ENCODE measurements around the gene DUSP18. TPM values are rescaled to one million over a fixed set of nuclear protein-coding genes. Genes with fewer than 3 reads are reported as not detected.

DUSP18 gene
- total and polyA plus RNA-seq, 9 of the 15 experiments (the other 6 are each of a cell fraction or from before 2014, with no cell fraction given), result 1.00 to 3.7 (median 1.5) TPM

DNA sequence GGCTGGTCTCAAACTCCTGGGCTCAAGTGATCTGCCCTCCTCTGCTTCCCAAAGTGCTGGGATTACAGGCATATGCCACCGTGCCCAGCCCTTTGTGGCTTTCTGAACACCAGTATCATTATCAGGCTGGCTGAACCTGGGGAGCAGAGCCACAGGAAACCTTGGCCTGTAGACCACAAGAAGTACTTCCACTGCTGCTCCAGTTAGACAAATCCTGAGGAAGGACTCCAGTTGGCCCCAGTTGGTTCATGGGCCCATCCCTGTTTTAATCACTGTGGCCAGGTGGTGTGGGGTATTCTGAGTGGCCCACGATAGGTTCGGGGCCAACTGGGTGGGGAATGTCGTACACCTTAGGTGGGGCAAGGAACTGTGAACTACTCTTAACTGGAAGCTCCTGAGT lies 5.5 kb upstream of the DUSP18 start:
- no peak overlapping the region for H3K4me3 ChIP-seq
- DNase-seq (ENCODE audit: extremely low read depth in 1 of 4, low spot score in 3 of 4) (no peak), ATAC-seq (no peak), FAIRE-seq (no peak)
- peaks cover 17 to 19% of the 10 kb centered on the region in 2 experiments; a peak in 4 of 5 replicates for H3K4me1 ChIP-seq (replicated peaks in 1 of 2; ENCODE audit: control insufficient read depth in 2 of 2, insufficient read depth in 2 of 2, low read length in 2 of 2)
- H3K9ac ChIP-seq (ENCODE audit: insufficient read depth in 1 of 2, low read depth in 2 of 2, low read length in 2 of 2), result no peak overlapping the region; a peak in 1 of 4 replicates
- no peaks in the 10 kb centered on the region for H3K79me2 ChIP-seq (ENCODE audit: control insufficient read depth, insufficient read depth, low read length)
- H3K27me3 ChIP-seq (ENCODE audit: control insufficient read depth in 2 of 2, insufficient read depth in 2 of 2, low read length in 2 of 2), result no peaks in the 10 kb centered on the region
- no peak for TF ChIP-seq MYC (IDR thresholded peaks at IDR 0.05; ENCODE audit: low read depth, low read length)
- TF ChIP-seq MYC (CRISPR knock-in tag; IDR thresholded peaks at IDR 0.05; ENCODE audit: borderline replicate concordance, low read depth), result no peak
- no peak for TF ChIP-seq RBFOX2 (IDR thresholded peaks at IDR 0.05; ENCODE audit: low read depth, low read length)
- TF ChIP-seq POU5F1 (IDR thresholded peaks at IDR 0.05; ENCODE audit: borderline replicate concordance, low read depth, low read length, partially characterized antibody), result no peak
- TF ChIP-seq, protein P1, sequence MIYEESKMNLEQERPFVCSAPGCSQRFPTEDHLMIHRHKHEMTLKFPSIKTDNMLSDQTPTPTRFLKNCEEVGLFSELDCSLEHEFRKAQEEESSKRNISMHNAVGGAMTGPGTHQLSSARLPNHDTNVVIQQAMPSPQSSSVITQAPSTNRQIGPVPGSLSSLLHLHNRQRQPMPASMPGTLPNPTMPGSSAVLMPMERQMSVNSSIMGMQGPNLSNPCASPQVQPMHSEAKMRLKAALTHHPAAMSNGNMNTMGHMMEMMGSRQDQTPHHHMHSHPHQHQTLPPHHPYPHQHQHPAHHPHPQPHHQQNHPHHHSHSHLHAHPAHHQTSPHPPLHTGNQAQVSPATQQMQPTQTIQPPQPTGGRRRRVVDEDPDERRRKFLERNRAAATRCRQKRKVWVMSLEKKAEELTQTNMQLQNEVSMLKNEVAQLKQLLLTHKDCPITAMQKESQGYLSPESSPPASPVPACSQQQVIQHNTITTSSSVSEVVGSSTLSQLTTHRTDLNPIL (CRISPR knock-in tag; IDR thresholded peaks at IDR 0.05), result no peak
- TF ChIP-seq SMARCE1 (IDR thresholded peaks at IDR 0.05), result no peak
- TF ChIP-seq, protein P2, sequence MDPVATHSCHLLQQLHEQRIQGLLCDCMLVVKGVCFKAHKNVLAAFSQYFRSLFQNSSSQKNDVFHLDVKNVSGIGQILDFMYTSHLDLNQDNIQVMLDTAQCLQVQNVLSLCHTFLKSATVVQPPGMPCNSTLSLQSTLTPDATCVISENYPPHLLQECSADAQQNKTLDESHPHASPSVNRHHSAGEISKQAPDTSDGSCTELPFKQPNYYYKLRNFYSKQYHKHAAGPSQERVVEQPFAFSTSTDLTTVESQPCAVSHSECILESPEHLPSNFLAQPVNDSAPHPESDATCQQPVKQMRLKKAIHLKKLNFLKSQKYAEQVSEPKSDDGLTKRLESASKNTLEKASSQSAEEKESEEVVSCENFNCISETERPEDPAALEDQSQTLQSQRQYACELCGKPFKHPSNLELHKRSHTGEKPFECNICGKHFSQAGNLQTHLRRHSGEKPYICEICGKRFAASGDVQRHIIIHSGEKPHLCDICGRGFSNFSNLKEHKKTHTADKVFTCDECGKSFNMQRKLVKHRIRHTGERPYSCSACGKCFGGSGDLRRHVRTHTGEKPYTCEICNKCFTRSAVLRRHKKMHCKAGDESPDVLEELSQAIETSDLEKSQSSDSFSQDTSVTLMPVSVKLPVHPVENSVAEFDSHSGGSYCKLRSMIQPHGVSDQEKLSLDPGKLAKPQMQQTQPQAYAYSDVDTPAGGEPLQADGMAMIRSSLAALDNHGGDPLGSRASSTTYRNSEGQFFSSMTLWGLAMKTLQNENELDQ (CRISPR knock-in tag; IDR thresholded peaks at IDR 0.05; ENCODE audit: borderline replicate concordance), result no peak
- TF ChIP-seq SP2 (IDR thresholded peaks at IDR 0.05; ENCODE audit: extremely low read depth, low read depth, low read length, poor library complexity, severe bottlenecking), result no peak
- TF ChIP-seq, protein P3, sequence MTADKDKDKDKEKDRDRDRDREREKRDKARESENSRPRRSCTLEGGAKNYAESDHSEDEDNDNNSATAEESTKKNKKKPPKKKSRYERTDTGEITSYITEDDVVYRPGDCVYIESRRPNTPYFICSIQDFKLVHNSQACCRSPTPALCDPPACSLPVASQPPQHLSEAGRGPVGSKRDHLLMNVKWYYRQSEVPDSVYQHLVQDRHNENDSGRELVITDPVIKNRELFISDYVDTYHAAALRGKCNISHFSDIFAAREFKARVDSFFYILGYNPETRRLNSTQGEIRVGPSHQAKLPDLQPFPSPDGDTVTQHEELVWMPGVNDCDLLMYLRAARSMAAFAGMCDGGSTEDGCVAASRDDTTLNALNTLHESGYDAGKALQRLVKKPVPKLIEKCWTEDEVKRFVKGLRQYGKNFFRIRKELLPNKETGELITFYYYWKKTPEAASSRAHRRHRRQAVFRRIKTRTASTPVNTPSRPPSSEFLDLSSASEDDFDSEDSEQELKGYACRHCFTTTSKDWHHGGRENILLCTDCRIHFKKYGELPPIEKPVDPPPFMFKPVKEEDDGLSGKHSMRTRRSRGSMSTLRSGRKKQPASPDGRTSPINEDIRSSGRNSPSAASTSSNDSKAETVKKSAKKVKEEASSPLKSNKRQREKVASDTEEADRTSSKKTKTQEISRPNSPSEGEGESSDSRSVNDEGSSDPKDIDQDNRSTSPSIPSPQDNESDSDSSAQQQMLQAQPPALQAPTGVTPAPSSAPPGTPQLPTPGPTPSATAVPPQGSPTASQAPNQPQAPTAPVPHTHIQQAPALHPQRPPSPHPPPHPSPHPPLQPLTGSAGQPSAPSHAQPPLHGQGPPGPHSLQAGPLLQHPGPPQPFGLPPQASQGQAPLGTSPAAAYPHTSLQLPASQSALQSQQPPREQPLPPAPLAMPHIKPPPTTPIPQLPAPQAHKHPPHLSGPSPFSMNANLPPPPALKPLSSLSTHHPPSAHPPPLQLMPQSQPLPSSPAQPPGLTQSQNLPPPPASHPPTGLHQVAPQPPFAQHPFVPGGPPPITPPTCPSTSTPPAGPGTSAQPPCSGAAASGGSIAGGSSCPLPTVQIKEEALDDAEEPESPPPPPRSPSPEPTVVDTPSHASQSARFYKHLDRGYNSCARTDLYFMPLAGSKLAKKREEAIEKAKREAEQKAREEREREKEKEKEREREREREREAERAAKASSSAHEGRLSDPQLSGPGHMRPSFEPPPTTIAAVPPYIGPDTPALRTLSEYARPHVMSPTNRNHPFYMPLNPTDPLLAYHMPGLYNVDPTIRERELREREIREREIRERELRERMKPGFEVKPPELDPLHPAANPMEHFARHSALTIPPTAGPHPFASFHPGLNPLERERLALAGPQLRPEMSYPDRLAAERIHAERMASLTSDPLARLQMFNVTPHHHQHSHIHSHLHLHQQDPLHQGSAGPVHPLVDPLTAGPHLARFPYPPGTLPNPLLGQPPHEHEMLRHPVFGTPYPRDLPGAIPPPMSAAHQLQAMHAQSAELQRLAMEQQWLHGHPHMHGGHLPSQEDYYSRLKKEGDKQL (CRISPR knock-in tag; IDR thresholded peaks at IDR 0.05; ENCODE audit: borderline replicate concordance), result no peak
- no peak for TF ChIP-seq ZNF780A (CRISPR knock-in tag; IDR thresholded peaks at IDR 0.05)
- TF ChIP-seq NFIC (IDR thresholded peaks at IDR 0.05), result no peak
- TF ChIP-seq GABPB2 (CRISPR knock-in tag; conservative IDR thresholded peaks at IDR 0.05), result no peak
- TF ChIP-seq PYGO2 (tag; IDR thresholded peaks at IDR 0.05), result no peak
- in situ Hi-C loops (cut with MboI), result no loop called here
- H4K20me1 ChIP-seq (replicated peaks; ENCODE audit: control insufficient read depth, insufficient read depth, low read length), result no peaks in the 10 kb centered on the region
- H3K36me3 ChIP-seq (ENCODE audit: control insufficient read depth, insufficient read depth, low read length), result no peaks in the 10 kb centered on the region
- H3K9me1 ChIP-seq (ENCODE audit: control insufficient read depth, insufficient read depth, low read length), result no peaks in the 10 kb centered on the region
- 43% methylated on average over 4 of the region's 4 CpGs for WGBS (ENCODE audit: insufficient coverage, low coverage, missing lambda C conversion rate)
- intact Hi-C loops (cut with micrococcal nuclease), result no loop called here
- ChIA-PET POLR2A (interaction anchor here (1.6 kb wide), 1 partner anchor 12 kb away, joined by 4 read pairs; no protein-coding TSS in a partner anchor), CTCF (ENCODE audit: low intra/inter-chr PET ratio) (no interaction called here)
- no peaks in the 10 kb centered on the region for H3K9me3 ChIP-seq (replicated peaks; ENCODE audit: control insufficient read depth, insufficient read depth, low read depth, low read length)
- no peak overlapping the region for H3K27ac ChIP-seq (ENCODE audit: extremely low read depth, low read depth, low read length)
- H3K4me2 ChIP-seq (ENCODE audit: insufficient read depth, low read length), result no peak overlapping the region
- BruUV-seq (replicated peaks), result no TSS peak
- H2AFZ ChIP-seq (ENCODE audit: low read depth, low read length), result no peak overlapping the region

All from K562 (cell line).